Liver (tissue), 3 donors: ENCODE measurements around the gene S100A16.

ENCODE experiments used
- HNF4A ChIP-seq, 2 donors: conservative IDR thresholded peaks; 2 replicates each; pipeline ENCODE4 v1.6.1; 2016; ENCODE audit warnings: antibody characterized with exemption in 2 of 2, mild to moderate bottlenecking in 2 of 2
- TF ChIP-seq, protein P1 (sequence below): fragments of 150-350 bp; IDR thresholded peaks from 2 replicates; pipeline ENCODE4 v1.5.1; 2017; ENCODE audit warnings: improper control_type of control experiment, low read depth, low read length; ENCODE audit not compliant: missing input control
- donor health status: healthy.
- donor health status: healthy.

DNA sequence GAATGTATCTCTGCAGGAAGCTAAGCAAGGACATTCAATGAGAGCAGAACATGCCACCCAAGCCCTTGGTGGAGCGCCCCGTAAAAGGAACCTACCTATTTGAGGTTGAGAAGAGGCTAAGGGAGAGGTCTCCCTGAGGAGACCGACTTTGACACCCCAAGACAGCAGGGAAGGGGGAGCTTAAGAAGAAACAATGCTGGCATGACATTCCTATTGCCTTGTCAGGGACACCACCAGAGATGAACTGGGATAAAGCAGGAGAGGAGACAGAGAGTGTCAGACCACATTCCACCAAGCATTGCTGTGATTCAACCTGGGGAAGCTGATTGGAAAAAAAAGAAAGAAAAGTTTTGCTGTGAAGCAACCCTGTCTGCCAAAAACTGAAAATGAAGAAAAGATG is 34.0 kb downstream of the S100A16 start:
- TF ChIP-seq, protein P1, sequence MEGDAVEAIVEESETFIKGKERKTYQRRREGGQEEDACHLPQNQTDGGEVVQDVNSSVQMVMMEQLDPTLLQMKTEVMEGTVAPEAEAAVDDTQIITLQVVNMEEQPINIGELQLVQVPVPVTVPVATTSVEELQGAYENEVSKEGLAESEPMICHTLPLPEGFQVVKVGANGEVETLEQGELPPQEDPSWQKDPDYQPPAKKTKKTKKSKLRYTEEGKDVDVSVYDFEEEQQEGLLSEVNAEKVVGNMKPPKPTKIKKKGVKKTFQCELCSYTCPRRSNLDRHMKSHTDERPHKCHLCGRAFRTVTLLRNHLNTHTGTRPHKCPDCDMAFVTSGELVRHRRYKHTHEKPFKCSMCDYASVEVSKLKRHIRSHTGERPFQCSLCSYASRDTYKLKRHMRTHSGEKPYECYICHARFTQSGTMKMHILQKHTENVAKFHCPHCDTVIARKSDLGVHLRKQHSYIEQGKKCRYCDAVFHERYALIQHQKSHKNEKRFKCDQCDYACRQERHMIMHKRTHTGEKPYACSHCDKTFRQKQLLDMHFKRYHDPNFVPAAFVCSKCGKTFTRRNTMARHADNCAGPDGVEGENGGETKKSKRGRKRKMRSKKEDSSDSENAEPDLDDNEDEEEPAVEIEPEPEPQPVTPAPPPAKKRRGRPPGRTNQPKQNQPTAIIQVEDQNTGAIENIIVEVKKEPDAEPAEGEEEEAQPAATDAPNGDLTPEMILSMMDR = no peak
- no peak for TF ChIP-seq HNF4A (conservative IDR thresholded peaks at IDR 0.05)
